Globus pallidus (tissue), 1 donor: Measurements from ENCODE around the gene KRT27.
"Not testable (repeated sequence)": the region's sequence is repeated elsewhere in the genome, so short reads cannot be mapped to it uniquely, and the experiment has no call there.

Experiments
- DNase-seq: peaks from one replicate; pipeline ENCODE4 v3.0.0-alpha.2; 2015; ENCODE audit warnings: low spot score

KRT27 gene

DNA sequence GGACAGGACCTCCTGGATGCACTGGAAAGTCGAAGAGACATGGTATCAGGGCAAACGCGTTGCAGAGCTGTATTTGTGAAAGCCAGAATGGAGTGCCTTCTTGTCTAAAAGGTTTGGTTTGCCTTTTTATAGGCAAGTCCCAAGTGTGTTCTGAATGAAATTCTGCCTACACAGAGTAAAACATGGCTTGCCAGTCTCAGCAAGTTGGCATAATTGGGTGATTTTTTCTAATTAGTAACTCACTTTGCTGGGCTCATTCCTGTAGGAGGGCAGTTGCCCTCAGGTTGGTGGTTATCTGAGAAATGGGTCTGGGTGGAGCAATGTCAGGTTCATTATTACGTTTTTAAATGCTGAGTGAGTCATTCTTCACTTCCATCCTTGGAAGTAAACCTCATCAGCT lies 27.1 kb downstream of the KRT27 start, which contains the start of gene KRT25:
Gene KRT25 (minus strand): TSS at position 101 of the 400 bp plus-strand sequence. CDS start 60 bp downstream, at position 41.
- DNase-seq = no peak

DNA sequence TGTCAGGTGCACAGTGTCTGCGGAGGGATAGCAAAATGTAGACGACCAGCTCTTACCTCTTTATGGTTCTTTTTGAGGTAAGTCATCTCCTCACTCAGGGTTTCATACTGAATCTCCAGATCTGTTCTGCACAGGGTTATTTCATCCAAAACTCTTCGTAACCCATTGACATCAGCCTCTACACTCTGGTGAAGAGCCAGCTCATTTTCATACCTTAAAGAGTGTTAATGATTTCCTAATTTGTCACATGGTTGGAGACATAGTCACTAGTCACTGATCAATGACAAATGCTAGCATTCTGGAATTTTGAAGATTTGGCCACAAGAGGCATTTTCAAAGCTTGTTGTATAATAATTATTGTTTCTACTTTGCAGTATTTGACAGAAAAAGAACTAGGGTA lies 28.5 kb downstream of the KRT27 start:
- no peak for DNase-seq

DNA sequence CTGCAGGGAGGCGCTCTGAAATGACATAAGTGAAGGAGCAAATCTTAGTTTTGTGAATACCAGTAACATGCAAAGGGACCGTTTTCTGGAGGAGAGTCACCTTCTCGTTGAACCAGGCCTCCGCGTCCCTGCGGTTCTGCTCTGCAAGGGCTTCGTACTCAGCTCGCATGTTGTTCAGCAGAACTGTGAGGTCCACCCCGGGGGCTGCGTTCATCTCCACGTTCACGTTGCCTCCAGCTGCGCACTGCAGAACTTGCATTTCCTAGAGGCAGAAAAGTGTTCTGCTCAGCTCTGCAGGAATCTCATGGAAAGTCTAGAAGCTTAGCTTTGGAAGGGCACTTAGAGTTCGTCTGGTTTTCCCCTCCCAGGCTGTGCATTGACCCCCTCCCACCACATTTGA lies 31.3 kb downstream of the KRT27 start:
- no peak for DNase-seq

DNA sequence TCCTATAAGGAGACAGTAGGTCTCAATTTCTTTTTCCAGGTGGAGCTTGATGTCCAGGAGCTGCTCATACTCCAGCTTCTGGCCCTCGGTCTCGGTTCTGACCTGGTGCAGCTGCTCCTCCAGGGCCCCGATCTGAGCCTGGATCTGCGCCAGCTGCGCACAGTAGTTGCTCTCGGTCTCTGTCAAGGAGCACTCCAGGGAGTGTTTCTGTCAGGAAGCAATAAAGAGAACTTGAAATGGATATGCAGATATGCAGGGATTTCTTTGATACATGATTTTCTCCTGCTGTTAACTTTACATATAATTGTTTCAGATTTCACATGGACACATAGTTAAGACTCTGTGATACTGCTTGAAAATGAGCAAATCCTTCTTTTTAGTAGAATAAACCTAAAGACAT lies 32.0 kb downstream of the KRT27 start:
- no peak for DNase-seq

DNA sequence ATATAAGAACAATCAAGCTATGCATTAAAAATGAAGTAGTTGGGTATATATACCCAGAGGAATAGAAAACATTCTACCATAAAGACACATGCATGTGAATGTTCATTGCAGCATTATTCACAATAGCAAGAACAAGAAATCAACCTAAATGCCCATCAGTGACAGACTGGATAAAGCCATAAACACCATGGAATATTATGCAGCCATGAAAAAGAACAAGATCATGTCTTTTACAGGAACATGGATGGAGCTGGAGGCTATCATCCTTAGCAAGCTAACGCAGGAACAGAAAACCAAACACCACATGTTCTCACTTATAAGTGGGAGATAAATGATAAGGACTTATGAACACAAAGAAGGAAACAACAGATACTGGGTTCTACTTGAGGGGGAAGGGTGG lies 33.7 kb downstream of the KRT27 start:
- DNase-seq = not testable (repeated sequence)

DNA sequence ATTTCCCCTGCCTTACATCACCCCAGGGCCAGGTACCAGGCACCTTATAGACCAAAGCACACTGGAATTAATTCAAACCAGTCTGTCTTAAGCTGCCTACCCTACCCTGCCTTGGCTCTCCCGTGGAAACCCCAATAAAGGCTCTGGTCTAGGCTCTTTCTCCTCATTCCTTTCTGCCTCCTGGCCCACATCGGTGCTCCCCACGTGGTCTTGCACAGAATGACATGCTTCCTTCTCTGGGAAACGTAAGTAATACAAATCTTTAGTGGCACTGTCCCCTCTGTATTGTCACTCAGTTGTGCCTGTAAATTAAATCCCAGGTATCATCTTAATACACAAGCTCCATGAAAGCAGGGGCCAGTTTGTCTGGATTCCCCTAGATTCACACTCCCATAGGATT lies 43.8 kb downstream of the KRT27 start:
- no peak for DNase-seq

DNA sequence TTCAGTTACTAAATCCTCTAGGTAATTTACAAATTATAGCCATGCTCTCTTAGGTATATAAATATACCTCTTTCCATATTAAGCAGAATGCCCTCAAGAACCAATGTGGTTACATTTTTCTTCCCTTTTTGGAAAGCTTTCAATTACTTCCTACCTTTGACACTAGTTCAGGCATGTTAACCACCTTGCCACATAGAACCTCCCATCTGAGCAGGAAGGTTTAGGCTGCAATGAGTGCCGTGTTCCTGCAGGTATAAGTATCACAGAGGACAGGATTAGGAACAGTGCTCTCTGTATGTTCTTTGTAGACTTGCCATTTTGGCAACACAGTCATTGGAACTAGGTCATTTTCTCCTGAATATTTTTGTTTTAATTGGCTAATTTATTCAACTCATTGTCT lies 47.3 kb downstream of the KRT27 start:
- DNase-seq = no peak

DNA sequence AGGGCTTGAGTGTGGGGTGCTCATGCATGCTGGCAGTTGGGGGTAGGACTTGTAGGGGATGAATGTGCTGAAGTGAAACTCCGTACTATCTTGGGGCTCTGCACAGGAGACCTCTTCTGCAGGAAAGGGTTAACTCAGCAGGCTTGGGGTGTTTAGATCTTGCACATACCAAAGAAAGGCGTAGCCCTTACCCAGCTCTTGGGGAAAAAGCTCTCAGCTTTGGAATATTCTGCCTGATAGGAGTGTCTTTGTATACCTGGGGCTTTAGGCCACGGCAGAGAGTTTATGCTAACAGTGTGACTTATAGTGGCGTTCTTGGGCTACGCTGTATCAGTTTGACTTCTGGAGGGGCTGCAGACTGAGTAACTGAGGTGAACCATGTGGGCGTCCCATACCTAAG lies 48.3 kb downstream of the KRT27 start:
- no peak for DNase-seq

DNA sequence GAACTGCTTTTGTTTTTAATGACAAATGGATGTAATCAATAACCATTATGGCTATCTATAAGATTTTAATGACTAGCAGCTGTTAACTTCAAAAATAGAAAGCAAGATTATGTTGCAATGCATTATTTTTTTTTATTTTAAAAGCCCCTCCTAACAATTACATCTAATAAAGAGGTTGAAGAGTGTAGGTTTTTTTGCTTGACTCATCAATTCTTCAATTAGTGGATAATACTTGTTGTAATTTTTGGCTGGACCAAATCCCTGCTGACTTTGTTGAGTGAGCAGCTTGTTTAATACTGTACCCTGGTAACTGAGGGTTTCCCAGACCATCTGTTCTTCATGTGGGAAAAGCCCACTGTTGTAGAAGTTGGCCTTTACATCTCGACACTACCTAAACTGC lies 51.4 kb downstream of the KRT27 start:
- DNase-seq = no peak

DNA sequence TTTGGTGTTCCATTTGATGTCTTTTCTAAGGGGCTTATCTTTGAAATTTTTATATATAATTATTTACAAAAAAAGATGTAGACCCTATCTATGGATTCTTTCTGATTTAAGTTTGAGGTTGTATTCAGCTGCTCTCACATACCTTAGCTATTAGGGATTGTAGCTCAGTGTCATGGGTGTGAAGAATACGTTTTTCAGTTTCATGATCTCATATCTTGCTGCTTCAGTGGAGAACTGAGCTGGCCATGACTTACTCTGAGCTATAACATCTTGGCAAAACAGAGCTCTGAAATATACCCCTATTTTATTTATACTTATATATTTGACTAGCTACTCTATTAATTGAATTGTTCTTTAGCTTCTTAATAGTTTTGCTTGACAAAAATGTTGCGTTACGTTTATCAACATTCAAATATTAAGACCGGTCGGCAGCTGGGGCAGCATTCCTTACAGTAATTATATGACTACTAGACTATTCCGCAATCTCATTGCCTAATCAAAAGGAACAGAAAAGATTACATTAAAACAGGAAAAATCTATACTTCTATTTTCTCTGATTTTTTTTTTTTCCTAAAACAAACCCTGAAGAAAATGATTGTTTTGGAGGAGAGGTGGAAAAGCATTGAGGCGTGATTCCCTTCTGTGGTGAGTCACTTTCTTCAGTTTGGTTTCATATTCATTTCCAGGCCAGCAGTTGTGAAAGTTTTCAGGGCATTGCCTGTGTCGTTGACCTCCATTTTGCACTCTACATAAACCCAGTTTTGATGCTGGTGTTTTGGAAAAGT lies 54.7 kb downstream of the KRT27 start:
- DNase-seq = no peak

DNA sequence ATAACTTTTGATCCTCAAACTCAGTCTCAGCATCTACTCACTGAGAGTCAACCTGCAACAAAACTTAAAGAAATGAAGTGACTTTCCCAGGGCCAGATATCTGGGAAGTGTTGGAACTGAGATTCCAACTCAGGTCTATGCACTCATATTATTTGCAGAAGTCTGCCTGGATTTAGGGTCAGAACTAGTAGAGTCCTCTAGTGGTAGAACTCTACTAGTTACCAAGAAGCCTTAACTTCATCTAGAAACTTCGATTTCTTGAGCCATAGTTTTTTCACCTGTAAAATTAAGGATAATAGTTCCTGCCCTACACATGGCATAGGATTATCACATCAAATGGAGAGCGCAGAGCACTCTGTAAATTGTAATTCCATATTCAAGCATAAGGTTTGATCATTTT lies 55.4 kb downstream of the KRT27 start:
- DNase-seq = no peak
